ENCODE results near the gene OXSM.

OXSM gene

GRCh38 chr3:25812644-25813043, 22.8 kb downstream of the OXSM start:
- Histone ChIP-seq H3K9me2 (ENCODE audit: low read depth, low read length) (no peaks in the 10 kb centered on the region), H2AFZ (ENCODE audit: low read length) (no peak overlapping the region), H3F3A (ENCODE audit: insufficient read depth, low read length) (no peaks in the 10 kb centered on the region)

GRCh38 chr3:25817107-25817506, 27.2 kb downstream of the OXSM start:
- TF ChIP-seq CTCF (IDR thresholded peaks at IDR 0.05; ENCODE audit: low read length) (no peak), EZH2 (IDR thresholded peaks at IDR 0.05; ENCODE audit: borderline replicate concordance, low read length) (no peak)
- Histone ChIP-seq H4K20me1 (ENCODE audit: insufficient read depth, low read length) (no peaks in the 10 kb centered on the region), H3K27me3 (ENCODE audit: insufficient read depth, low read length) (no peaks in the 10 kb centered on the region), H3K4me3 (ENCODE audit: low read depth, low read length, poor library complexity, severe bottlenecking) (no peak overlapping the region), H3K79me2 (ENCODE audit: insufficient read depth, low read length) (no peaks in the 10 kb centered on the region), H3K36me3 (ENCODE audit: insufficient read depth, low read length) (no peaks in the 10 kb centered on the region), H3K27ac (ENCODE audit: low read depth, low read length, poor library complexity, severe bottlenecking) (no peak overlapping the region), H3K9me2 (ENCODE audit: low read depth, low read length) (no peaks in the 10 kb centered on the region), H3K9ac (ENCODE audit: low read length) (no peak overlapping the region), H3K4me2 (ENCODE audit: low read length) (no peak overlapping the region), H3K9me3 (ENCODE audit: low read length) (no peaks in the 10 kb centered on the region), H2AFZ (ENCODE audit: low read length) (no peak overlapping the region), H3F3A (ENCODE audit: insufficient read depth, low read length) (no peaks in the 10 kb centered on the region), H3K4me1 (ENCODE audit: insufficient read depth, low read length, severe bottlenecking) (no peaks in the 10 kb centered on the region)

More at GRCh38 chr3:25812644-25813043, 22.8 kb downstream of the OXSM start:
- Histone ChIP-seq H3K9ac (ENCODE audit: low read length) (no peak overlapping the region), H4K20me1 (ENCODE audit: insufficient read depth, low read length) (no peaks in the 10 kb centered on the region), H3K4me1 (ENCODE audit: insufficient read depth, low read length, severe bottlenecking) (no peaks in the 10 kb centered on the region), H3K36me3 (ENCODE audit: insufficient read depth, low read length) (no peaks in the 10 kb centered on the region), H3K4me2 (ENCODE audit: low read length) (no peak overlapping the region), H3K27me3 (ENCODE audit: insufficient read depth, low read length) (no peaks in the 10 kb centered on the region), H3K79me2 (ENCODE audit: insufficient read depth, low read length) (no peaks in the 10 kb centered on the region), H3K4me3 (ENCODE audit: low read depth, low read length, poor library complexity, severe bottlenecking) (no peak overlapping the region), H3K9me3 (ENCODE audit: low read length) (no peaks in the 10 kb centered on the region), H3K27ac (ENCODE audit: low read depth, low read length, poor library complexity, severe bottlenecking) (no peak overlapping the region)
- TF ChIP-seq CTCF (IDR thresholded peaks at IDR 0.05; ENCODE audit: low read length) (no peak), EZH2 (IDR thresholded peaks at IDR 0.05; ENCODE audit: borderline replicate concordance, low read length) (no peak)

- no peaks in the 10 kb centered on the region for H3K36me3 ChIP-seq (ENCODE audit: insufficient read depth, low read length)
- no peak for TF ChIP-seq EZH2 (IDR thresholded peaks at IDR 0.05; ENCODE audit: borderline replicate concordance, low read length)
- no peaks in the 10 kb centered on the region for H4K20me1 ChIP-seq (ENCODE audit: insufficient read depth, low read length)
- no peak overlapping the region for H3K4me2 ChIP-seq (ENCODE audit: low read length)
- no peaks in the 10 kb centered on the region for H3K79me2 ChIP-seq (ENCODE audit: insufficient read depth, low read length)
- no peak overlapping the region for H3K27ac ChIP-seq (ENCODE audit: low read depth, low read length, poor library complexity, severe bottlenecking)
- no peaks in the 10 kb centered on the region for H3K9me3 ChIP-seq (ENCODE audit: low read length)
- H3K4me1 ChIP-seq (ENCODE audit: insufficient read depth, low read length, severe bottlenecking) = no peaks in the 10 kb centered on the region
- H3F3A ChIP-seq (ENCODE audit: insufficient read depth, low read length) = no peaks in the 10 kb centered on the region
- no peaks in the 10 kb centered on the region for H3K27me3 ChIP-seq (ENCODE audit: insufficient read depth, low read length)
- no peak overlapping the region for H2AFZ ChIP-seq (ENCODE audit: low read length)
- no peak overlapping the region for H3K9ac ChIP-seq (ENCODE audit: low read length)
- H3K9me2 ChIP-seq (ENCODE audit: low read depth, low read length) = no peaks in the 10 kb centered on the region
- no peak overlapping the region for H3K4me3 ChIP-seq (ENCODE audit: low read depth, low read length, poor library complexity, severe bottlenecking)
These were observed 27.7 kb downstream of the OXSM start for GRCh38 chr3:25817638-25818037.

DNA sequence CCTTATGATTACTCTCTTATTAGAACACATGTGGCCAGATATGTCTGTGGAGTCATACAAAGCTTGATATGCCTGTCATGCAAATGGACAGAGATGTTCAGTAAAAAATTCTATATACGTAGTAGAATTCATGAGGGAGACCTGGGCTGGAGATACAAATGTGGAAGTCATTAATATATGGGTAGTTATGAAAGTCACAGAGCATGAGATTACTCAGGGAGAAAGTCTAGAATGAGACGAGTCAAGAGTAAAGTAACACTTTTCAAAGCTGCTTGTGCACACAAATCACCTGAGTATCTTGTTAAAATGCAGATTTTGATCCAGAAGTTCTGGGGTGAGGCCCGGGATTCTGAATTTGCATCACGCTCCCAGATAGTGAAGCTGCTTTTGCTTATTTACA, 28.4 kb downstream of the OXSM start:
- Histone ChIP-seq H4K20me1 (ENCODE audit: insufficient read depth, low read length) (no peaks in the 10 kb centered on the region), H3K9me3 (ENCODE audit: low read length) (no peaks in the 10 kb centered on the region), H3K79me2 (ENCODE audit: insufficient read depth, low read length) (no peaks in the 10 kb centered on the region), H3K4me1 (ENCODE audit: insufficient read depth, low read length, severe bottlenecking) (no peaks in the 10 kb centered on the region), H3K36me3 (ENCODE audit: insufficient read depth, low read length) (no peaks in the 10 kb centered on the region), H3K4me2 (ENCODE audit: low read length) (no peak overlapping the region), H3K4me3 (ENCODE audit: low read depth, low read length, poor library complexity, severe bottlenecking) (no peak overlapping the region), H3K27me3 (ENCODE audit: insufficient read depth, low read length) (no peaks in the 10 kb centered on the region), H3F3A (ENCODE audit: insufficient read depth, low read length) (no peaks in the 10 kb centered on the region), H3K9ac (ENCODE audit: low read length) (no peak overlapping the region), H3K27ac (ENCODE audit: low read depth, low read length, poor library complexity, severe bottlenecking) (no peak overlapping the region), H3K9me2 (ENCODE audit: low read depth, low read length) (no peaks in the 10 kb centered on the region), H2AFZ (ENCODE audit: low read length) (no peak overlapping the region)
- TF ChIP-seq CTCF (IDR thresholded peaks at IDR 0.05; ENCODE audit: low read length) (no peak), EZH2 (IDR thresholded peaks at IDR 0.05; ENCODE audit: borderline replicate concordance, low read length) (no peak)
